Measurements from ENCODE around the gene ERC1.

The ERC1 gene

GRCh38 chr12:1504895-1505311 is 513.9 kb downstream of the ERC1 start:
- Histone ChIP-seq H3F3A (ENCODE audit: insufficient read depth, low read length) (no peaks in the 10 kb centered on the region), H3K9me3 (replicated peaks; ENCODE audit: insufficient read depth, low read length) (no peaks in the 10 kb centered on the region), H3K79me2 (ENCODE audit: low read length) (no peaks in the 10 kb centered on the region), H3K9ac (ENCODE audit: low read length) (no peak overlapping the region), H3K27me3 (replicated peaks; ENCODE audit: insufficient read depth, low read length) (no peaks in the 10 kb centered on the region), H2AFZ (ENCODE audit: low read length) (no peak overlapping the region), H3K4me3 (ENCODE audit: low read length) (no peak overlapping the region), H3K4me2 (ENCODE audit: low read depth, low read length) (no peak overlapping the region), H3K27ac (ENCODE audit: low read length) (no peak overlapping the region), H3K4me1 (ENCODE audit: low read length) (no peaks in the 10 kb centered on the region), H4K20me1 (ENCODE audit: insufficient read depth, low read length) (no peaks in the 10 kb centered on the region), H3K9me2 (replicated peaks; ENCODE audit: insufficient read depth, low read length) (no peaks in the 10 kb centered on the region), H3K36me3 (replicated peaks; ENCODE audit: insufficient read depth, low read length) (no peaks in the 10 kb centered on the region)
- TF ChIP-seq EZH2 (optimal IDR thresholded peaks at IDR 0.05; ENCODE audit: low read depth, low read length) (no peak), EZH2phosphoT487 (IDR thresholded peaks at IDR 0.05; ENCODE audit: low read length) (no peak), CTCF (IDR thresholded peaks at IDR 0.05; ENCODE audit: low read length) (no peak)
- no peak for DNase-seq

- Histone ChIP-seq H3K27me3 (replicated peaks; ENCODE audit: insufficient read depth, low read length) (no peaks in the 10 kb centered on the region), H3K9me3 (replicated peaks; ENCODE audit: insufficient read depth, low read length) (no peaks in the 10 kb centered on the region), H3K9me2 (replicated peaks; ENCODE audit: insufficient read depth, low read length) (no peaks in the 10 kb centered on the region), H3K4me2 (ENCODE audit: low read depth, low read length) (no peak overlapping the region), H3F3A (ENCODE audit: insufficient read depth, low read length) (no peaks in the 10 kb centered on the region), H2AFZ (ENCODE audit: low read length) (no peak overlapping the region), H3K9ac (ENCODE audit: low read length) (no peak overlapping the region), H3K79me2 (ENCODE audit: low read length) (no peaks in the 10 kb centered on the region), H3K27ac (ENCODE audit: low read length) (no peak overlapping the region), H3K36me3 (replicated peaks; ENCODE audit: insufficient read depth, low read length) (no peaks in the 10 kb centered on the region), H4K20me1 (ENCODE audit: insufficient read depth, low read length) (no peaks in the 10 kb centered on the region), H3K4me3 (ENCODE audit: low read length) (no peak overlapping the region), H3K4me1 (ENCODE audit: low read length) (no peaks in the 10 kb centered on the region)
- TF ChIP-seq EZH2 (optimal IDR thresholded peaks at IDR 0.05; ENCODE audit: low read depth, low read length): no peak
- no peak for TF ChIP-seq EZH2phosphoT487 (IDR thresholded peaks at IDR 0.05; ENCODE audit: low read length)
- no peak for TF ChIP-seq CTCF (IDR thresholded peaks at IDR 0.05; ENCODE audit: low read length)
- DNase-seq: no peak
These were observed 514.6 kb downstream of the ERC1 start for GRCh38 chr12:1505576-1505975.

GRCh38 chr12:1507308-1507707 is 516.3 kb downstream of the ERC1 start:
- no peaks in the 10 kb centered on the region for H3K9me3 ChIP-seq (replicated peaks; ENCODE audit: insufficient read depth, low read length)
- TF ChIP-seq CTCF (IDR thresholded peaks at IDR 0.05; ENCODE audit: low read length): no peak
- TF ChIP-seq EZH2 (optimal IDR thresholded peaks at IDR 0.05; ENCODE audit: low read depth, low read length): no peak
- no peak for TF ChIP-seq EZH2phosphoT487 (IDR thresholded peaks at IDR 0.05; ENCODE audit: low read length)

More at GRCh38 chr12:1507308-1507707, 516.3 kb downstream of the ERC1 start:
- H3F3A ChIP-seq (ENCODE audit: insufficient read depth, low read length): no peaks in the 10 kb centered on the region
- no peak overlapping the region for H3K4me3 ChIP-seq (ENCODE audit: low read length)
- H3K9ac ChIP-seq (ENCODE audit: low read length): no peak overlapping the region
- no peaks in the 10 kb centered on the region for H4K20me1 ChIP-seq (ENCODE audit: insufficient read depth, low read length)
- no peaks in the 10 kb centered on the region for H3K36me3 ChIP-seq (replicated peaks; ENCODE audit: insufficient read depth, low read length)
- no peak overlapping the region for H2AFZ ChIP-seq (ENCODE audit: low read length)
- DNase-seq: no peak
- no peaks in the 10 kb centered on the region for H3K4me1 ChIP-seq (ENCODE audit: low read length)
- H3K9me2 ChIP-seq (replicated peaks; ENCODE audit: insufficient read depth, low read length): no peaks in the 10 kb centered on the region
- no peaks in the 10 kb centered on the region for H3K27me3 ChIP-seq (replicated peaks; ENCODE audit: insufficient read depth, low read length)
- no peak overlapping the region for H3K4me2 ChIP-seq (ENCODE audit: low read depth, low read length)
- H3K79me2 ChIP-seq (ENCODE audit: low read length): no peaks in the 10 kb centered on the region
- H3K27ac ChIP-seq (ENCODE audit: low read length): no peak overlapping the region

Measured in MM.1S (cell line).